HCT116 (cell line): ENCODE measurements around the gene SERPINB6.

Experiments used
- EZH2 ChIP-seq: fragments of 200-600 bp; sonication (generic); IDR thresholded peaks from 2 replicates; pipeline ENCODE4 v1.6.1; 2017; ENCODE audit warnings: antibody characterized with exemption, mixed run types
- EZH2phosphoT487 ChIP-seq: fragments of 200-600 bp; IDR thresholded peaks from 2 replicates; pipeline ENCODE4 v1.6.1; 2018; ENCODE audit warnings: antibody characterized with exemption, borderline replicate concordance
- JUND ChIP-seq: IDR thresholded peaks from 2 replicates; pipeline ENCODE4 v1.6.1; 2012
- POLR2A ChIP-seq: IDR thresholded peaks from 2 replicates; pipeline ENCODE4 v1.7.0; 2011; ENCODE audit warnings: borderline replicate concordance; ENCODE audit not compliant: insufficient read depth, insufficient read length; ENCODE audit errors: extremely low read depth
- POLR2AphosphoS5 ChIP-seq: IDR thresholded peaks from 2 replicates; pipeline ENCODE4 v1.6.1; 2011; ENCODE audit warnings: mild to moderate bottlenecking, low read depth, low read length, moderate library complexity
- RAD21 ChIP-seq: IDR thresholded peaks from 2 replicates; pipeline ENCODE4 v1.6.1; 2012; ENCODE audit warnings: low read depth, mild to moderate bottlenecking
- SIN3A ChIP-seq: IDR thresholded peaks from 2 replicates; pipeline ENCODE4 v1.6.1; 2012; ENCODE audit warnings: low read depth
- SP1 ChIP-seq: IDR thresholded peaks from 2 replicates; pipeline ENCODE4 v1.6.1; 2012; ENCODE audit warnings: low read depth
- TCF7L2 ChIP-seq: IDR thresholded peaks from 2 replicates; pipeline ENCODE4 v1.7.0; 2011; ENCODE audit warnings: borderline replicate concordance, inconsistent platforms; ENCODE audit not compliant: insufficient read depth, insufficient read length; ENCODE audit errors: extremely low read depth
- ZFX ChIP-seq: fragments of 450-650 bp; IDR thresholded peaks from 2 replicates; pipeline ENCODE4 v1.6.1; 2017
- TF ChIP-seq, protein P1 (sequence below), 3 experiments: fragments of 200-600 bp in 1 of 3; sonication (generic) in 1 of 3; IDR thresholded peaks in 2 of 3; conservative IDR thresholded peaks in 1 of 3; 2 replicates each; pipeline ENCODE4 v1.5.1; 2012 to 2017; ENCODE audit warnings: low read depth in 2 of 3, low read length in 2 of 3, antibody characterized with exemption in 1 of 3, borderline replicate concordance in 1 of 3, control low read depth in 1 of 3, mild to moderate bottlenecking in 1 of 3, mixed read lengths in 1 of 3, mixed run types in 1 of 3, moderate library complexity in 1 of 3; ENCODE audit not compliant: insufficient read depth in 1 of 3
- TF ChIP-seq, protein P2 (sequence below): IDR thresholded peaks from 2 replicates; pipeline ENCODE4 v1.6.1; 2012
- TF ChIP-seq, protein P3 (sequence below): IDR thresholded peaks from 2 replicates; pipeline ENCODE4 v1.6.1; 2012

DNA sequence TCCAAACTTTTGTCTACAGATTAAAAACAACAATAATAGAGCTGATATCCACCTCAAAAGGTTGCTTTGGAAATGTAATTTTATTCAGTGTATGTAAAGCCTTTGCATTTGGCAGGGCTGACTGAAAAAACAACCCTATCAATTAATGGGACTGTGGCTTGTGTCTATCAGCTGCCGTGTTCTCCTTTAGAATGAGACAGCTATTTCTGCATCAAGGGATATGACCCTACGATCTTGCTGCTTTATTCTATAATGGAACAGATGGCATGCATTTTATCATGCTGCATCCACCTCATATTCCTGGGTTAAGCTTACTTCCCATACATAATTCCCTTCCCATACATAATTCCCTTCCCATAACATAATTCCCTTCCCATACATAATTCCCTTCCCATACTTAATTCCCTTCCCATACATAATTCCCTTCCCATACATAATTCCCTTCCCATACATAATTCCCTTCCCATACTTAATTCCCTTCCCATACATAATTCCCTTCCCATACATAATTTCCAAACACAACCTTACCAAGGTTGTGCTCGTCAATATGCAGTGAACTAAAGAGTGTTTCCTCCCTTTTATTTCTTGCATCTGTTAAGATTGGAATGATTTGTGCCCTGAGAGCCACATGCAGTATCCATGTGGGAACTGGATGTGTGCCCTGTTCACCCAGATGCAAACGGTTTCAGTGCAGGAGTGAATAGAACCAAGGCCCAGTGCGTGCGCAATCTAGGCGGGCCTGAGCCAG lies 26.8 kb downstream of the SERPINB6 start:
- TF ChIP-seq, protein P1, sequence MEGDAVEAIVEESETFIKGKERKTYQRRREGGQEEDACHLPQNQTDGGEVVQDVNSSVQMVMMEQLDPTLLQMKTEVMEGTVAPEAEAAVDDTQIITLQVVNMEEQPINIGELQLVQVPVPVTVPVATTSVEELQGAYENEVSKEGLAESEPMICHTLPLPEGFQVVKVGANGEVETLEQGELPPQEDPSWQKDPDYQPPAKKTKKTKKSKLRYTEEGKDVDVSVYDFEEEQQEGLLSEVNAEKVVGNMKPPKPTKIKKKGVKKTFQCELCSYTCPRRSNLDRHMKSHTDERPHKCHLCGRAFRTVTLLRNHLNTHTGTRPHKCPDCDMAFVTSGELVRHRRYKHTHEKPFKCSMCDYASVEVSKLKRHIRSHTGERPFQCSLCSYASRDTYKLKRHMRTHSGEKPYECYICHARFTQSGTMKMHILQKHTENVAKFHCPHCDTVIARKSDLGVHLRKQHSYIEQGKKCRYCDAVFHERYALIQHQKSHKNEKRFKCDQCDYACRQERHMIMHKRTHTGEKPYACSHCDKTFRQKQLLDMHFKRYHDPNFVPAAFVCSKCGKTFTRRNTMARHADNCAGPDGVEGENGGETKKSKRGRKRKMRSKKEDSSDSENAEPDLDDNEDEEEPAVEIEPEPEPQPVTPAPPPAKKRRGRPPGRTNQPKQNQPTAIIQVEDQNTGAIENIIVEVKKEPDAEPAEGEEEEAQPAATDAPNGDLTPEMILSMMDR (IDR thresholded peaks at IDR 0.05 in 2 of 3, conservative IDR thresholded peaks at IDR 0.05 in 1 of 3; ENCODE audit: borderline replicate concordance in 1 of 3, insufficient read depth in 1 of 3, low read depth in 2 of 3, low read length in 2 of 3): no peak
- no peak for TF ChIP-seq RAD21
- no peak for TF ChIP-seq EZH2
- TF ChIP-seq, protein P2, sequence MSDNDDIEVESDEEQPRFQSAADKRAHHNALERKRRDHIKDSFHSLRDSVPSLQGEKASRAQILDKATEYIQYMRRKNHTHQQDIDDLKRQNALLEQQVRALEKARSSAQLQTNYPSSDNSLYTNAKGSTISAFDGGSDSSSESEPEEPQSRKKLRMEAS: no peak
- no peak for TF ChIP-seq ZFX
- TF ChIP-seq JUND: no peak
- TF ChIP-seq SIN3A: no peak
- TF ChIP-seq EZH2phosphoT487: no peak
- TF ChIP-seq POLR2A: no peak
- TF ChIP-seq POLR2AphosphoS5: no peak
- no peak for TF ChIP-seq SP1
- TF ChIP-seq, protein P3, sequence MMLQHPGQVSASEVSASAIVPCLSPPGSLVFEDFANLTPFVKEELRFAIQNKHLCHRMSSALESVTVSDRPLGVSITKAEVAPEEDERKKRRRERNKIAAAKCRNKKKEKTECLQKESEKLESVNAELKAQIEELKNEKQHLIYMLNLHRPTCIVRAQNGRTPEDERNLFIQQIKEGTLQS: no peak
- no peak for TF ChIP-seq TCF7L2
